Parietal lobe (tissue), 1 donor: ENCODE data around the gene STOML1. TPM values are rescaled to one million over a fixed set of nuclear protein-coding genes. Genes with fewer than 3 reads are reported as not detected.

ENCODE experiments used
- total RNA-seq: library from RNA; depleted of rRNA; stranded (reverse); fragments of >200 nt; gene quantifications from one replicate; pipeline ENCODE4 v1.2.3, GENCODE V29; 2014

The STOML1 gene
- 23.5 TPM for total RNA-seq

DNA sequence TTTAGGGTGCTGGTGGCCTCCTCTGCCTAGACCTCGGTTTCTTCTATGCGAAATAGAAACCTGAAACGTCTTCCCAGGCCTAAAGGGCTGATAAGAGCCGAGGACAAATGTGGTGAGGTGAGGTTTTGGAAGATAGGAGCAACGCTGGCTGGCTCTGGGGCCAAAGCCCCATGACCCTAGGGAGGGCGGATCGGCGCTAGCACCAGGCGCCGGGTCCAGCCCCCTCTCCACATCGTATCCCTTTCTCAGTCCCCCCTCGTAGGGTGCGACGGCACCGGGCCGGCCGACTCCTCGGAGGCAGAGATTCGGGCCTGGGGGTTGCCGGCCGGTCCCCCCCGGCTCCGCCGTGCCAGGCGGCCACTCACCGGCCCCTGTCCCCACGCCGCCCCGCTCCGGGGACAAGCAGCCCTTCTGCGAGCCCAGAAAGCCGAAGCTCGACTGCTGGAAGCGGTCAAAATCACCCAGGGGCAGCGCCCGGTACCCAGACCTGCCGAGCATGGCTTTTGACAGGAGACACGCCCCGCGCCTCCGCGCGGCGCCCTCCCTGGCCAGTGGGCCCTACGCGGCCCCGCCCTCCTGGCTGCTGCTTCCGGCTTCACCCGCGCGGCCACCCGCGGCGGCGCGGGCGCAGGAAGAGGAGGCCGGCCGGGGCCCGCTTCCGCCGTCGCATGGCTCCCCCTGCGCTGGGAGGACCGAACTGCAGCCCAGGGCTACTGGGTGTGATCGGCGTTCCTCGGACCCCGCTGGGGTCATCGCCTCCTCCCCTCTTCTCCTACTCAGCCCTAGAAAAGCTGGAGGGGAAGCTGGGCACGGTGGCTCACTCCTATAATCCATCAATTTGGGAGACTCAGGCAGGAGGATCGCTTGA, at the start of gene STOML1:
TSS of gene STOML1 (minus strand) at position 570 of the 868 bp plus-strand sequence. CDS start at position 498, 72 bp downstream.

DNA sequence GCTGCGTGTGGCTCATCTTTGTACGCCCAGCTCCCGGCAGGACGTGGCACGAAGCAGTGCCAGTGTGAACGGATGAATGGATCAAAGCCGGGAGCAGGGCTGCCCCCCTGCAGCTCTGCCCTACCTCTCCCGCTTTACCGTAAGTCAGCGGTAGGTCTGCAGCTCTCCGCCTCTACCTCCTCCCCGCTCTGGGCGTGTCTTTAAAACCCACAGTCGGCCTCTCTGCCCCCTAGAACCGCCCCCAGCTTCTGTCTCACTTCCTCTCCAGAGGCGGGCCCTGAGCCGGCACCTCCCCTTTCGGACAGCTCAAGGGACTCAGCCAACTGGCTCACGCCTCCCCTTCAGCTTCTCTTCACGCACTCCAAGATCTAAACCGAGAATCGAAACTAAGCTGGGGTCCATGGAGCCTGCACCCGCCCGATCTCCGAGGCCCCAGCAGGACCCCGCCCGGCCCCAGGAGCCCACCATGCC, 2.4 kb upstream of the STOML1 start, which contains the start of gene PML:
TSS of gene PML (plus strand) at position 304 of the 471 bp plus-strand sequence. CDS start at position 401, 97 bp downstream.

Other genes starting within 250 kb of the STOML1 start
- 28.5 TPM for gene INSYN1, start 238.9 kb downstream of the STOML1 start, total RNA-seq
- not detected for gene TBC1D21, start 118.7 kb downstream of the STOML1 start, total RNA-seq
- 3.4 TPM for gene LOXL1, start 65.8 kb downstream of the STOML1 start, total RNA-seq
- 19.1 TPM for gene PML, start 2.4 kb upstream of the STOML1 start, total RNA-seq
- not detected for gene GOLGA6A, start 90.3 kb upstream of the STOML1 start, total RNA-seq
- gene ISLR2, start 138.3 kb upstream of the STOML1 start, total RNA-seq: 186 TPM
- 1.6 TPM for gene ISLR, start 181.4 kb upstream of the STOML1 start, total RNA-seq
- gene STRA6, start 210.5 kb upstream of the STOML1 start, total RNA-seq: 3.1 TPM
- 0.31 TPM for gene CCDC33, start 244.0 kb upstream of the STOML1 start, total RNA-seq